ENCODE results near the gene TRAPPC1. TPM values are rescaled to one million over a fixed set of nuclear protein-coding genes. Genes with fewer than 3 reads are reported as not detected.

TRAPPC1 gene
- total and polyA plus RNA-seq, 10 of the 15 experiments (the other 5 are each of a cell fraction or from before 2014, with no cell fraction given), result 31.3 to 306 (median 134) TPM

- DNase-seq (ENCODE audit: low read depth, low spot score) (no peak), FAIRE-seq (no peak), ATAC-seq (no peak)
- ChIA-PET CTCF (interaction anchor here (1.0 to 8.9 kb wide), 3 partner anchors 12 to 24 kb away, joined by 3 to 75 read pairs (median 5); partner anchors contain the start of gene NAA38), POLR2A (no interaction called here), RAD21 (ENCODE audit: unreplicated experiment) (interaction anchor here (0.6 kb wide), 1 partner anchor 24 kb away, joined by 3 read pairs; the partner anchor contains the start of gene NAA38), SMC1A (ENCODE audit: uncharacterized antibody, unreplicated experiment) (no interaction called here)
- WGBS (ENCODE audit: insufficient coverage, insufficient replicate concordance, low lambda C conversion rate, missing lambda C conversion rate), result 30% methylated on average over 7 of the region's 7 CpGs
- peak overlapping the region; percentile 10; the same call in 1 of the 2 replicates for H3K27ac ChIP-seq (ENCODE audit: control insufficient read depth, insufficient read depth)
- H2AFZ ChIP-seq (ENCODE audit: control insufficient read depth, low read depth, low read length), result no peak overlapping the region
- peak overlapping the region; percentile 57 for H3K4me2 ChIP-seq (ENCODE audit: control insufficient read depth, insufficient read depth)
- H3K27me3 ChIP-seq (replicated peaks in 1 of 2; ENCODE audit: control insufficient read depth in 2 of 2, insufficient read depth in 2 of 2, low read length in 1 of 2), result no peaks in the 10 kb centered on the region
- H3K36me3 ChIP-seq (ENCODE audit: control insufficient read depth in 2 of 2, insufficient read depth in 2 of 2, low read length in 1 of 2), result peaks cover 0 to 2% of the 10 kb centered on the region in 2 experiments; a peak in 1 of 4 replicates
- no TSS peak for BruUV-seq (replicated peaks)
- H3K4me3 ChIP-seq, result peak overlapping the region; percentile 58
- H3K79me2 ChIP-seq (ENCODE audit: control insufficient read depth, insufficient read depth, low read length), result peaks cover 18% of the 10 kb centered on the region
- H4K20me1 ChIP-seq (ENCODE audit: control insufficient read depth, insufficient read depth), result no peaks in the 10 kb centered on the region
- H3K9me3 ChIP-seq (replicated peaks; ENCODE audit: control insufficient read depth, insufficient read depth, low read length), result no peaks in the 10 kb centered on the region
- TF ChIP-seq BCLAF1 (IDR thresholded peaks at IDR 0.05), result no peak
- TF ChIP-seq, protein P1, sequence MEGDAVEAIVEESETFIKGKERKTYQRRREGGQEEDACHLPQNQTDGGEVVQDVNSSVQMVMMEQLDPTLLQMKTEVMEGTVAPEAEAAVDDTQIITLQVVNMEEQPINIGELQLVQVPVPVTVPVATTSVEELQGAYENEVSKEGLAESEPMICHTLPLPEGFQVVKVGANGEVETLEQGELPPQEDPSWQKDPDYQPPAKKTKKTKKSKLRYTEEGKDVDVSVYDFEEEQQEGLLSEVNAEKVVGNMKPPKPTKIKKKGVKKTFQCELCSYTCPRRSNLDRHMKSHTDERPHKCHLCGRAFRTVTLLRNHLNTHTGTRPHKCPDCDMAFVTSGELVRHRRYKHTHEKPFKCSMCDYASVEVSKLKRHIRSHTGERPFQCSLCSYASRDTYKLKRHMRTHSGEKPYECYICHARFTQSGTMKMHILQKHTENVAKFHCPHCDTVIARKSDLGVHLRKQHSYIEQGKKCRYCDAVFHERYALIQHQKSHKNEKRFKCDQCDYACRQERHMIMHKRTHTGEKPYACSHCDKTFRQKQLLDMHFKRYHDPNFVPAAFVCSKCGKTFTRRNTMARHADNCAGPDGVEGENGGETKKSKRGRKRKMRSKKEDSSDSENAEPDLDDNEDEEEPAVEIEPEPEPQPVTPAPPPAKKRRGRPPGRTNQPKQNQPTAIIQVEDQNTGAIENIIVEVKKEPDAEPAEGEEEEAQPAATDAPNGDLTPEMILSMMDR (IDR thresholded peaks at IDR 0.05 in 2 of 3, conservative IDR thresholded peaks at IDR 0.05 in 1 of 3; ENCODE audit: control insufficient read depth in 2 of 3, extremely low read depth in 1 of 3, insufficient read depth in 1 of 3, low read depth in 3 of 3, low read length in 3 of 3), result no peak
- no peak for TF ChIP-seq CHD1 (IDR thresholded peaks at IDR 0.05; ENCODE audit: low read depth, low read length)
- in situ Hi-C loops (cut with MboI) (no loop called here), intact Hi-C loops (cut with micrococcal nuclease; ENCODE audit: unreplicated experiment) (no loop called here)
- H3K9ac ChIP-seq (ENCODE audit: control insufficient read depth, insufficient read depth, low read length), result peak overlapping the region; percentile 20; the same call in 1 of the 2 replicates
- H3K4me1 ChIP-seq (ENCODE audit: control insufficient read depth, insufficient read depth, low read length), result peaks cover 19% of the 10 kb centered on the region
Measured at GRCh38 chr17:7881276-7882054, 50.3 kb downstream of the TRAPPC1 start.

Small RNA genes lying within 50 kb of the gene (small RNA-seq; reads per million reads assigned to genes)
- gene SCARNA21, result 0.20 reads per million

Other genes with a start within 250 kb of the TRAPPC1 start
Only the 7 nearest of the 20 such genes appear.
- gene NAA38, start 74.4 kb downstream of the TRAPPC1 start, total RNA-seq (2014; rRNA removed), result 197 and 248 TPM in 2 replicates
- gene NAA38, start 74.4 kb downstream of the TRAPPC1 start, total RNA-seq (2014; rRNA removed; fragmentation: Illumina TruSeq; extraction: Trizol), result 98.5 and 108 TPM in 2 replicates
- 112 and 116 TPM in 2 replicates for gene NAA38, start 74.4 kb downstream of the TRAPPC1 start, total RNA-seq (2021)
- gene NAA38, start 74.4 kb downstream of the TRAPPC1 start, polyA plus RNA-seq (2011; rRNA removed), result 28.4 and 82.1 TPM in 2 replicates
- 2.7 and 31.5 TPM in 2 replicates for gene NAA38, start 74.4 kb downstream of the TRAPPC1 start, polyA plus RNA-seq (2014; fragmentation: Illumina TruSeq; extraction: Trizol)
- 100 to 1,000 TPM; 206 to 231 TPM for gene NAA38, start 74.4 kb downstream of the TRAPPC1 start, polyA plus RNA-seq (2014; fragmentation: Nextera tagmentation; extraction: Ambion mirVana)
- gene NAA38, start 74.4 kb downstream of the TRAPPC1 start, polyA plus RNA-seq (2014; rRNA removed), result 223 and 292 TPM in 2 replicates
- gene NAA38, start 74.4 kb downstream of the TRAPPC1 start, polyA plus RNA-seq (2016; fragmentation: Nextera tagmentation; extraction: Ambion mirVana), result 100 to 1,000 TPM; 323 to 337 TPM
- 6.8 and 8.4 TPM in 2 replicates for gene CYB5D1, start 73.9 kb downstream of the TRAPPC1 start, total RNA-seq (2014; rRNA removed)
- 5.8 and 6.6 TPM in 2 replicates for gene CYB5D1, start 73.9 kb downstream of the TRAPPC1 start, total RNA-seq (2014; rRNA removed; fragmentation: Illumina TruSeq; extraction: Trizol)
- gene CYB5D1, start 73.9 kb downstream of the TRAPPC1 start, total RNA-seq (2021), result 7.7 and 7.9 TPM in 2 replicates
- gene CYB5D1, start 73.9 kb downstream of the TRAPPC1 start, polyA plus RNA-seq (2011; rRNA removed), result 6.1 and 7.3 TPM in 2 replicates
- 8.7 and 10.7 TPM in 2 replicates for gene CYB5D1, start 73.9 kb downstream of the TRAPPC1 start, polyA plus RNA-seq (2014; fragmentation: Illumina TruSeq; extraction: Trizol)
- gene CYB5D1, start 73.9 kb downstream of the TRAPPC1 start, polyA plus RNA-seq (2014; fragmentation: Nextera tagmentation; extraction: Ambion mirVana), result 1 to 10 TPM; 1.6 TPM
- 6.9 and 8.1 TPM in 2 replicates for gene CYB5D1, start 73.9 kb downstream of the TRAPPC1 start, polyA plus RNA-seq (2014; rRNA removed)
- 1 to 10 TPM; 4.3 to 5.0 TPM for gene CYB5D1, start 73.9 kb downstream of the TRAPPC1 start, polyA plus RNA-seq (2016; fragmentation: Nextera tagmentation; extraction: Ambion mirVana)
- gene CHD3, start 43.2 kb downstream of the TRAPPC1 start, total RNA-seq (2014; rRNA removed), result 53.9 and 58.8 TPM in 2 replicates
- 36.8 and 37.4 TPM in 2 replicates for gene CHD3, start 43.2 kb downstream of the TRAPPC1 start, total RNA-seq (2014; rRNA removed; fragmentation: Illumina TruSeq; extraction: Trizol)
- 77.5 and 86.8 TPM in 2 replicates for gene CHD3, start 43.2 kb downstream of the TRAPPC1 start, total RNA-seq (2021)
- gene CHD3, start 43.2 kb downstream of the TRAPPC1 start, polyA plus RNA-seq (2011; rRNA removed), result 32.2 and 40.8 TPM in 2 replicates
- gene CHD3, start 43.2 kb downstream of the TRAPPC1 start, polyA plus RNA-seq (2014; fragmentation: Illumina TruSeq; extraction: Trizol), result 53.9 and 56.1 TPM in 2 replicates
- gene CHD3, start 43.2 kb downstream of the TRAPPC1 start, polyA plus RNA-seq (2014; fragmentation: Nextera tagmentation; extraction: Ambion mirVana), result 1 to 10 TPM; 1.4 to 3.3 TPM
- gene CHD3, start 43.2 kb downstream of the TRAPPC1 start, polyA plus RNA-seq (2014; rRNA removed), result 55.1 and 69.0 TPM in 2 replicates
- gene CHD3, start 43.2 kb downstream of the TRAPPC1 start, polyA plus RNA-seq (2016; fragmentation: Nextera tagmentation; extraction: Ambion mirVana), result 10 to 100 TPM; 13.2 to 14.4 TPM
- gene RNF227, start 15.7 kb downstream of the TRAPPC1 start, total RNA-seq (2014; rRNA removed), result 1.0 and 1.3 TPM in 2 replicates
- 1.0 and 1.3 TPM in 2 replicates for gene RNF227, start 15.7 kb downstream of the TRAPPC1 start, total RNA-seq (2014; rRNA removed; fragmentation: Illumina TruSeq; extraction: Trizol)
- 0.90 and 1.6 TPM in 2 replicates for gene RNF227, start 15.7 kb downstream of the TRAPPC1 start, total RNA-seq (2021)
- 2.8 and 3.5 TPM in 2 replicates for gene RNF227, start 15.7 kb downstream of the TRAPPC1 start, polyA plus RNA-seq (2011; rRNA removed)
- gene RNF227, start 15.7 kb downstream of the TRAPPC1 start, polyA plus RNA-seq (2014; fragmentation: Illumina TruSeq; extraction: Trizol), result 1.1 and 1.5 TPM in 2 replicates
- gene RNF227, start 15.7 kb downstream of the TRAPPC1 start, polyA plus RNA-seq (2014; fragmentation: Nextera tagmentation; extraction: Ambion mirVana), result under 1 TPM; 0.49 to 0.87 TPM
- gene RNF227, start 15.7 kb downstream of the TRAPPC1 start, polyA plus RNA-seq (2014; rRNA removed), result 1.7 and 5.0 TPM in 2 replicates
- gene RNF227, start 15.7 kb downstream of the TRAPPC1 start, polyA plus RNA-seq (2016; fragmentation: Nextera tagmentation; extraction: Ambion mirVana), result 1 to 10 TPM; 1.2 to 2.4 TPM
- gene KCNAB3, start 2.1 kb downstream of the TRAPPC1 start, total RNA-seq (2014; rRNA removed), result 1.9 and 2.3 TPM in 2 replicates
- gene KCNAB3, start 2.1 kb downstream of the TRAPPC1 start, total RNA-seq (2014; rRNA removed; fragmentation: Illumina TruSeq; extraction: Trizol), result 1.2 and 1.6 TPM in 2 replicates
- gene KCNAB3, start 2.1 kb downstream of the TRAPPC1 start, total RNA-seq (2021), result 3.9 and 7.0 TPM in 2 replicates
- 1.6 and 1.9 TPM in 2 replicates for gene KCNAB3, start 2.1 kb downstream of the TRAPPC1 start, polyA plus RNA-seq (2011; rRNA removed)
- 2.0 and 2.6 TPM in 2 replicates for gene KCNAB3, start 2.1 kb downstream of the TRAPPC1 start, polyA plus RNA-seq (2014; fragmentation: Illumina TruSeq; extraction: Trizol)
- under 1 TPM; 0.22 to 0.42 TPM for gene KCNAB3, start 2.1 kb downstream of the TRAPPC1 start, polyA plus RNA-seq (2014; fragmentation: Nextera tagmentation; extraction: Ambion mirVana)
- gene KCNAB3, start 2.1 kb downstream of the TRAPPC1 start, polyA plus RNA-seq (2014; rRNA removed), result 6.3 and 7.9 TPM in 2 replicates
- gene KCNAB3, start 2.1 kb downstream of the TRAPPC1 start, polyA plus RNA-seq (2016; fragmentation: Nextera tagmentation; extraction: Ambion mirVana), result 1 to 10 TPM; 1.5 to 1.7 TPM
- gene CNTROB, start 260 bp upstream of the TRAPPC1 start, total RNA-seq (2014; rRNA removed), result 19.8 and 21.6 TPM in 2 replicates
- 19.0 and 21.2 TPM in 2 replicates for gene CNTROB, start 260 bp upstream of the TRAPPC1 start, total RNA-seq (2014; rRNA removed; fragmentation: Illumina TruSeq; extraction: Trizol)
- 29.7 and 31.1 TPM in 2 replicates for gene CNTROB, start 260 bp upstream of the TRAPPC1 start, total RNA-seq (2021)
- 26.3 and 36.2 TPM in 2 replicates for gene CNTROB, start 260 bp upstream of the TRAPPC1 start, polyA plus RNA-seq (2011; rRNA removed)
- gene CNTROB, start 260 bp upstream of the TRAPPC1 start, polyA plus RNA-seq (2014; fragmentation: Illumina TruSeq; extraction: Trizol), result 22.0 and 29.3 TPM in 2 replicates
- gene CNTROB, start 260 bp upstream of the TRAPPC1 start, polyA plus RNA-seq (2014; fragmentation: Nextera tagmentation; extraction: Ambion mirVana), result 1 to 10 TPM; 2.0 to 4.2 TPM
- 32.6 and 32.8 TPM in 2 replicates for gene CNTROB, start 260 bp upstream of the TRAPPC1 start, polyA plus RNA-seq (2014; rRNA removed)
- gene CNTROB, start 260 bp upstream of the TRAPPC1 start, polyA plus RNA-seq (2016; fragmentation: Nextera tagmentation; extraction: Ambion mirVana), result 10 to 100 TPM; 27.1 to 30.8 TPM
- not detected in 2 replicates for gene GUCY2D, start 70.7 kb upstream of the TRAPPC1 start, total RNA-seq (2014; rRNA removed)
- not detected in 2 replicates for gene GUCY2D, start 70.7 kb upstream of the TRAPPC1 start, total RNA-seq (2014; rRNA removed; fragmentation: Illumina TruSeq; extraction: Trizol)
- gene GUCY2D, start 70.7 kb upstream of the TRAPPC1 start, total RNA-seq (2021), result not detected in 2 replicates
- gene GUCY2D, start 70.7 kb upstream of the TRAPPC1 start, polyA plus RNA-seq (2011; rRNA removed), result not detected in 2 replicates
- gene GUCY2D, start 70.7 kb upstream of the TRAPPC1 start, polyA plus RNA-seq (2014; fragmentation: Illumina TruSeq; extraction: Trizol), result not detected in 2 replicates
- gene GUCY2D, start 70.7 kb upstream of the TRAPPC1 start, polyA plus RNA-seq (2014; fragmentation: Nextera tagmentation; extraction: Ambion mirVana), result not detected
- not detected in 2 replicates for gene GUCY2D, start 70.7 kb upstream of the TRAPPC1 start, polyA plus RNA-seq (2014; rRNA removed)
- not detected for gene GUCY2D, start 70.7 kb upstream of the TRAPPC1 start, polyA plus RNA-seq (2016; fragmentation: Nextera tagmentation; extraction: Ambion mirVana)

All from GM12878 (cell line).